HG02840 (cell line): Measurements from ENCODE around the gene PROSER2.
"Not testable (repeated sequence)": the region's sequence is repeated elsewhere in the genome, so short reads cannot be mapped to it uniquely, and the experiment has no call there.

Experiments
- ATAC-seq: cut with Tn5 transposase; IDR thresholded peaks from one replicate; pipeline ENCODE4 v1.9.1; 2021; ENCODE audit warnings: mild to moderate bottlenecking, moderate library complexity, moderate number of reproducible peaks; ENCODE audit not compliant: unreplicated experiment, low FRiP score

The PROSER2 gene

DNA sequence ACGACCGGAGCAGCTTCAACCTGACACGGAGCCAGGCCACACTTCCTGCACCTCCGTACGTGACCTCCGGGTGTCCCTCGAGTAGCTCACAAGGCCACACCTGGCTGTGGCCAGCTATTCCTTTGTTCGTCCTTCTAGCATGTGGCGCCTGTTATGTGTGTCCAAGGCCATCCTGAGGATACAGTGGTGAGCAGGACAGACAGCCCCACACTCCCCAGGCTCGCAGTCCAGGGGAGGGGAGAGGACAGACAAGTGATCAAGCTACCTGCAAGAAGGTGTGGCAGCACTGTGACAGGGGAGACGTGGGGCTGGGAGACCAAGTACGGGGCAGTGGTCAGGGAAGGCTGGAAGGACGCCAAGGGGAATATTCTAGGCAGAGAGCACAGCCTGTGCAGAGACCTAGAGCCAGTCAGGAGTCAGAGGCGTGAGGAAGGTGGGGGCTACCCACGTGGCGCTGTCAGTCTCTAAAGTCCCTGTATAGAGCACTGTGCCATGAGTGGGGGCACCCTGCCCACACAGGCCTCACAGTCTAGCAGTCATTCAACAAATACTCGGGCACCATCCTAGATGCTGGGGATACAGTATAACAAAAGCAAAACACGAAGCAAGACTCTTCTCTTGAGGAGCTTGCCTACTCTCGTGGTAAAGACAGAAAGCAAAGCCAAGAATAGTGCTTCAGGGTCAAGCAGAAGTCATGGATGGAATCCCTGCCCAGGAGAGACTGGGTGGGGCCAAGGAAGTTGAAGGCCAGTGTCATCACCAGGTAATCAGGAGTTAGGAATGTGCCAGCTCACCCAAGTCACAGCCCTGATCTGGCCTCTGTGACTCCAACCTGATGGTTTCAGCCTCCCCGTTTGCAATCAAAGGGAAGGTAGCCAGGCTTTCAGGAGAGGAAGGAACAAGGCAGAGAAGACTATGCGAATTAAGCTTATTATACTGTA is 58.6 kb downstream of the PROSER2 start:
- no peak for ATAC-seq

- ATAC-seq = no peak
Observed at GRCh38 chr10:11882646-11883375, 59.7 kb downstream of the PROSER2 start.

GRCh38 chr10:11884706-11885423 is 61.7 kb downstream of the PROSER2 start:
- no peak for ATAC-seq

DNA sequence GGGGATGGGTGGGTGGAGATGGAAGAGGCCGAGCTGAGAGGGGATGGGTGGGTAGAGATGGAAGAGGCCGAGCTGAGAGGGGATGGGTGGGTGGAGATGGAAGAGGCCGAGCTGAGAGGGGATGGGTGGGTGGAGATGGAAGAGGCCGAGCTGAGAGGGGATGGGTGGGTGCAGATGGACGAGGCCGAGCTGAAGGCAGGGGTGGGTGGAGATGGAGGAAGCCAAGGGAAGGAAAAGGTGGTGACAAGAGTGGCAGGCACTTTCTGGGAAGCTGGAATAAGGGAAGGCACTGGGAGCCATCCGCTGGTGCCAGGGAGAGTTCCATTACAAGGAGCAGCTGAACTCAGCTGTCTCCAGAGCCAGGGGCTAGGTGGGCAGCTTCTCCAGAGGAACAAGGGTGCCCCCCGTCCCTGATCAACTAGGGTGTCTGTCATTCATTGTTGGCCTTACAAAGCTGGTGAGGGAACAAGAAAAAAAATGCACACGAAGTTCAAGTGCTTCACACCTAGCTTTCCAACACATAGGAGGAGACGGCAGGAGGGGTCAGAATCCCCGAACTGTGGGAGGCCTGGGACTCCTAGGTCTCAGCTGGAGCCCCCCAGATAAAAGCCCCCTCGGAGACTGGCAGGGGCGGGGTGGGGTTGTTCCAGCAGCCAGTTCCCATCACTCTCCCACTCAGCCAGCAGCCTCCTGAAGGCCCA is 62.4 kb downstream of the PROSER2 start:
- no peak for ATAC-seq

- no peak for ATAC-seq
Observed at GRCh38 chr10:11886138-11886474, 63.0 kb downstream of the PROSER2 start.

GRCh38 chr10:11886851-11887250 is 63.7 kb downstream of the PROSER2 start:
- ATAC-seq = no peak

GRCh38 chr10:11887381-11888227 is 64.4 kb downstream of the PROSER2 start:
- no peak for ATAC-seq

GRCh38 chr10:11889263-11889662 is 66.1 kb downstream of the PROSER2 start:
- not testable (repeated sequence) for ATAC-seq

DNA sequence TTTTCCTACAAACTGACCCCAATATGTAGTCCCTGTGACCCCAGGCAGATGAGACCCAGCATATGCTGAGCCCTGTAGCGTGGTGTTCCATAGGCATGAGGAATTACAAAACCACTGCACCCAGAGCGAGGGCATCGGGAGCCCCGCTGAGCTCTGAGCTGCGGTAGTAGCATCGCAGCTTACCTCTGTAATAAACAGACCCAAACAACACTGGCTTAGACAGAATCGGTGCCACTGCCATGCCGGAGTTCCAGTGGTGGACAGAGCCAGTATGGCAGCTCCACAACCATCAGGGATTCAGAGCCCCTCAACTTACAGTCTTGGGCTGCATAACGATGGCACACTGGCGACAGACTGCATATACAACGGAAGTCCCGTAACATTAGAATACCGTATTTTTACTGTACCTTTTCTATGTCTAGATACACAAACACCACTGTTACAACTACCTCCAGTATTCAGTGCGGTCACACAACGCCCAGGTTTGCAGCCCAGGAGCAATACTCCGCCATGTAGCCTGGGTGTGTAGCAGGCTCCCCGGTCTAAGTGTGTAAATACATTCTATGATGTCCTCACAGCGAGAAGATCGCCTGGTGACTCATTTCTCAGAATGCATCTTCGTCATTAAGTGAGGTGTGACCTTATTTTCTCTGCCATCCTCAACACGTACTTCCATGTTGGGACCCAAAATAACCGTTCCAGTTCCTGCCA is 68.8 kb downstream of the PROSER2 start:
- ATAC-seq = no peak

DNA sequence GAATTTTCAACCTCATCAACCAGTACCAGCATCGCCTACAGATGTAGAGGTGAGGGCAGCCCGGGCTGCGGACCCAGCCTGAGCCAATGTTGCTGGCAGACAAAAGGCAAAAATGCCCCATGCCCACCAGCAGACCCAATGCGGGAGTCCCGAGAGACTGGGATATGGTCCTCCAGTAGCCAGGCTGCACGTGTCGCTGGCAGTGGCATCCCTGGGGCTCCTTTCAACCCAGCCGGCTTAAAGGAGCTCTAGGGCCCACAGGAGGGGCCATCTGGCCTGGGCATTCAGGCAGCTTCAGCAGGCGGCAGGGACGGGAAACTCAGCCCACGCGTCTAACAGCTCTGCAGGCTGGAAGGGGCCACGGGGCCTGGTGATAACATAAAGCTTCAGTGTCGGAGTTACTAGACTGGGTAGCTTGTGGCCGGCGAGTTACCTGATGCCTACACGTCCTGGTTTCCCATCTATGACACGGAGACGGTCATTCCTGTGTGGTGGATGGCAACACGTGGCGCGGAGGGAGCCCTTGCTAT is 70.7 kb downstream of the PROSER2 start:
- ATAC-seq = no peak

- ATAC-seq = no peak
Observed at GRCh38 chr10:11894381-11895107, 71.4 kb downstream of the PROSER2 start.

DNA sequence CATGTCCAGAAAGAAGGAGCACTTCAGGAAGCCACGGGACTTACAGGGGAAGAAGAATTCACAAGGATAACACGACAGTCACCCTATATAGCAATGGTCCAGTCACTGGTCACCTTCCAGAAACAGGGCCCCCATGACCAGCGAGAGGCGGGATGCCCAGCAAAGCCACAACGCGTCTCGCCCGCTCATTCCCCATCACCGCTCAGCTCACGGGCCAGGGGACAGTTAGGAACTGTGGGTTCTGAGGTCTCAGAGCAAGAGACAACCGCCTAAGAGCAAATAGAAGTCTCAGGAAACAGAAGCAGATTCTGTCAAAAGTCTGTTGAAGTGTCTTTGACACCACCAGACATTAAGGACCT is 71.9 kb downstream of the PROSER2 start:
- ATAC-seq = no peak

- ATAC-seq = no peak
Observed at GRCh38 chr10:11895598-11895997, 72.4 kb downstream of the PROSER2 start.

GRCh38 chr10:11896549-11897200 is 73.5 kb downstream of the PROSER2 start:
- no peak for ATAC-seq

- ATAC-seq = no peak
Observed at GRCh38 chr10:11898033-11898371, 74.8 kb downstream of the PROSER2 start.

DNA sequence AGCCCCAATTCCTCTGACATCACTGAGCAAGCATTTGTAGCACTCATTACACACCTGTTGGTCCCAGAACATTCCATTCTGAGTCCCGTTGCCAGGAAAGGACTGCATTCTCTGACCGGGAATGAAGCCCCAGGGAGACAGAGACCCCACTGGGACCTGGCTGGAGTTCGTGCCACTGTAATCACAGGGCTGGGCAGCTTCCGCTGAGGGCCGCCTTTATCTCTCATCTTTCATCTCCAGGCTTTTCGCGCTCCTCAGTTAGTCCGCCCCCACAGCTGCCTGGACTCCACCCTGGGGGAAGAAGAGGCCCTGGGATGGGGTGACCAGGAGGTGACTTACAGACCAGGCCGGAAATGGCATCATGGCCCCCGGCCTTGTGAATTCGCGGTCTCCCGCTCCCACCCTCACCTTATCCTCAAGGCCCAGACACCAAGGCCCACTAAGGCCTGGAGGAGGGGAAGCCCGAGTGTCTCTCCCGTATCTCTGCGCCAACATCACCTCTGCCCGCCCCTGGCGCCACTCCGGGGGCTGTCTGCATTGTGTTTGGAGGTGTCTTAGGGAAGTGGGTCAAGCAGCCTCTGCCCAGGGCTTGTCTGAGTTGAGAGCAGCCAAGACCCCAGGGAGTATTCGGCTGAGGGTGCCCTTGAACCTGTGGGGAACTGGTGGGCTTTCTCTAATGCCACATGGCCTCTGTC is 75.4 kb downstream of the PROSER2 start:
- ATAC-seq = no peak
